Islet precursor cell (in vitro differentiated cells): ENCODE results near the gene ZBTB32.

Experiments
- DNase-seq: peaks from one replicate; pipeline ENCODE4 v3.0.0-alpha.2; 2018

ZBTB32 gene

DNA sequence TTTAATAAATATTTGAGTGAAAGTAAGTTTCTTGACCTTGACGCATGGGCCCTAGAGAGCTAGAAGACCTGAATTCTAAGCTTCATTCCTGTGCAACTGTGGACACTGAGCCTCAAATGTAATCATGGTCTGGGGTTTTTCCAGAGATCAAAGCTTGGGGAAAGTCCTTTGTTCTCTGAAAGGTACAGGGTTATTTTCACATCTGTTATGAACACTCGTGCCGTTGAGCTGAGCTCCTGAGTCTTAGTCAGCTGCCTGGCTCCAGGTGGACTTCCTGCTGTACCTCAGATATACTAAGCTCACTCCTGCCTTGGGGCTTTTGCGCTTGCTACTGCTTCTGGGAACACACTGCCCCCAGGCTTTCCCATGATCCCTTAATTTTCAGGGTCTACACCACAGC lies 7.5 kb upstream of the ZBTB32 start:
- DNase-seq: no peak

DNA sequence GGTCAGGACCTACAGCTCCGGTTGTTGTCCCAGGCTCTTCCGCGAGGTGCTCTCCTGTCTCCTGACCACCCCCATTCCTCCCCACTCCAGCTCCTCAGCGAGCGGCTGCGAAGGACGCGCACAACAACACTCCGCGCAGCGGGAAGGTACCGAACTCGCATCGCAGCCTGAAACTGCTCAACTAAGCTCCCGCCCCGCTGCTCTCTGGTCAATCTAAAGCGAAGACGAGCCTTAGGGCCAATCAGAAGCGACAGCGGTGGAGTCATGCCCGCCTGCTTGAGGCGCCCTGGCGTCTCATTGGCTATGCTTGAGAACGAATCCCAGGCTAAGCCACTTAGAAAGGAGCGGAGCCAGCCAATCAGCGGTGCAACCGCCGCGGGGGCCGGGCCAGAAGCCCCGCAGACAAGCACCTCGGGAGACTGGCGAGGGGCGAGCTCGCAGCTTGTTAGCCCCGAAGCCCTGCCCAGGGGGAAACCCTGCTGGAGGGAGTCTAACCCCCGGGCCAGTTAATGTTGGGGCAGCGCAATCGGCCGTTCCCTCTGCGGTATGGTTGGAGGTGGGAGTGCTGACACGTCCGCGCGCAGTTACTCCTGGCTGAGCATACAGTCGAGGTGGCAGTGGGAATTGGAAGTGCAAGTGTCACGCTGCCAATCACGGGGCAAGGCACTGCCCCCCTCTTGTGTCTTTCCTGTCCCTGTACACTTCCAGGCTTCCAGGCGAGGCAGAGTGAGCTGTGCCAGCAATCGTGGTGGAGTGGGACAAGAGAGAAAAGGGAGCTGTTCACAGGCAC lies 1.9 kb upstream of the ZBTB32 start:
- peak; percentile 99 for DNase-seq

DNA sequence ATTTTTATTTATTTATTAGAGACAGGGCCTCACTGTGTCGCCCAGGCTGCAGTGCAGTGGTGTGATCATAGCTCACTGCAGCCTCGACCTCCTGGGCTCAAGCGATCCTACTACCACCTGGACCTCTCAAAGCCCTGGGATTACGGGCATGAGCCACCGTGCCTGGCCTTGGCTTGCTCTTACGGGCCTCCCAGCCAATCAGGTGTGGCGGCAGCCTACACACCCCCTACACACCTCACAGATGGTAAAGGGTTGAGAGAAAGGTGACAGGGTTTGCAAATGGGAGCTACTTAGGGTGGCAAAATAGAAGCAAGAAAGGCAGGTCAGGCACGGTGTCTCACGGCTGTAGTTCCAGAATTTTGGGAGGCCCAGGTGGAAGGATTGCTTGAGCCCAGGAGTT lies 1.0 kb upstream of the ZBTB32 start:
- no peak for DNase-seq

DNA sequence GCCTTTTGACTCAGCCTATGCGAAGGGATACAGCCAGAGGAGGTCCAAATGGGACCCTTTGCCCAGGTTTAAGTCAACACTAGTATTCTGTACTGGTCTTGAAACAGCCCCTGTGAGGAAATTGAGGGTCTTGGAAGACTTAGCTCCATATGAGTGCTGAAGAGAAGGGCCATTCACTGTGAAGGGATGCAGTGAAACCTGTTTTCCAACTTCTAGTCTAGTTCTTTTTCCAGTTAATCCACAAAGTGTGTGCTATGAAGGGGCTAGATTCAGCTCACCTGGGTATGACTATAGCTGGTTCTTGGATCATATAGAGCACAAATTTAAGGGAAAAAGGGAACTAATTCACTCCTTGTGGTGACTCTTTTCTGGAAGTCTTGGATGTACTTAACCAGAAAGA lies 4.0 kb downstream of the ZBTB32 start:
- DNase-seq: no peak

DNA sequence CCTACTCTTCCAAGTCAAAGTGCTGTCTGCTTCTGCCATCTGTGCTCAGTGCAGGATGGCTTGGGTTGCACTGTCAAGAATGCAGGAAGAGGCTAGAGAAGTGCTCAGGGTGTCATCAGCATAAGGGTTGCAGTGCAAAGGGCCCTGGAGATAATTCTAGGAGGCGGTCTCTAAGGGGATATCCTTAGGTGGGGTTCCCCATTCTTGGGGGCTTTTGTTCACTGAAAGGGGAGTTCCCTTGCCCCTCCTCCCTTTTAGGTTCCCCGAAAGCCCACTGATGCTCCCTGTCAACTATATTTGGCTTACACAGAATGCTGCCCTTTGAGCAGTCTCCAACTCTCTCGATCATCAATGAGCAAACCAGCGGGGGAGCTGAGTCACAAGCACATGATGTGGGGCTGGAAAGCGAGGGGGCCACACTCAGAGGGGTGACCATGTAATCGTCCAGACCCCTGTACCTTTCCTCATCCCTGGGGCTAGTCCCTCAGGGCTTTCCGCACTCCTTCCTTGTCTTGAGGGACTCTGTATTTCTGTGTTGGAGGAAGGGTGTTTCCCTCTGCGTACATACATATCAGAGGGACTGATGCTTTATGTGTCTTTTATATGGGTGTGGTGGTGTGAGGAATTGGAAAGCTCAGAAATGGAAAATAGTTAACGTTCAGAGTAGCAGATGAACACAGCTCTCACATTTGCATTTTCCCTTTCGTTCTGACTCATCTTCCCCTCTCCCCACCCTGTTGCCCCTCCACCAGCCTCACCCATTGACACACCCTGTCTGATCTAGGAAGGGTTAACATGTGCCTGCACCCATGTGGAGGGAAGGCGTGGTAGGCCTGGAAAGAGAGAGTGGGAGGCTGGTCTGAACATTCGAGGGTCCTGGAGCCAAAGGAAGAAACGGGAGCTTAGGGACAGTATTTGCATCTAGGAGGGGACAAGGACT lies 6.7 kb downstream of the ZBTB32 start:
- DNase-seq: no peak

DNA sequence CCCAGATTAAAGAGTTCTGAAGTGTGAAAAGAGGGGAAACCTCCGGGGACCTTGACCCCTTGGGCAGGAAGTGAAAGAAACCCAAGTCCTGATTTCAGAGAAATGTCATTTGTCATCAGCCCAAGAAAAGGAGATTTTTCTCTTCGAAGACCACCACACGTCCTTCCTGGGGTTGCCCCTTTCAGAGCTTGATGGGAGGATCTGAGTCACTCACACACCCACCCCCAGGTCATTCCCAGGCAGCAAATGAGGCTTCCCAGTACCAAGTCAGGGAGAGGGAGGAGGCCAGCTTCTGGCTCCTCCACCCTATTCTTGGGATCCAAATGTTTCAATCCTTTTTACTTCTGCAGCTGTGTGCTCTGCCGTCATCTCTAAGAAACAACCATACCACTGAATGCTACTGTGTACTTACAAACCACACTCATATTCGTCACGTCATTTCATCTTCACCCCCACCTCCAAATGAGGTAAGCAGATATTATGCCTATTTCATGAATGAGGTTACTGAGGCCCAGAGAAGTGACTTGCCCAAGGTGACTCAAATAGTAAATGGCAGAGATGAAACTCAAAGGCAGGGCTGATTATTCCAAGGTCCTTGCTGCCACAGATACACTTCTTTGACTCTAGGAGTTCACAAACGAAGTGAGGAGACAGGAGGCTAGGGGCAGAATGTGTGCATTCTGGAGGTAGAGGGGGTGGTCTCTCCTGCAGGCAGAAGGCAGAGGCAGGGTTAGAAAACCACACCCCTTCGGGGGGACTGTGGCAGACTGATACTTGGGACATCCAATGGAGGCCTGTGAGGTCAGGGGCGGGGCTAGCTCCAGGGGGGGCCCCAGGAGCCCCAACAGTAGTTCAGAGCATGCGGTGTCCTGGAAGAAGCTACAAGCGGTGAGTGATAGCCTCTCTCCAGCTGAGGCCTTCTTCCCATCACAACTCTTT lies 8.5 kb downstream of the ZBTB32 start:
- DNase-seq: no peak

DNA sequence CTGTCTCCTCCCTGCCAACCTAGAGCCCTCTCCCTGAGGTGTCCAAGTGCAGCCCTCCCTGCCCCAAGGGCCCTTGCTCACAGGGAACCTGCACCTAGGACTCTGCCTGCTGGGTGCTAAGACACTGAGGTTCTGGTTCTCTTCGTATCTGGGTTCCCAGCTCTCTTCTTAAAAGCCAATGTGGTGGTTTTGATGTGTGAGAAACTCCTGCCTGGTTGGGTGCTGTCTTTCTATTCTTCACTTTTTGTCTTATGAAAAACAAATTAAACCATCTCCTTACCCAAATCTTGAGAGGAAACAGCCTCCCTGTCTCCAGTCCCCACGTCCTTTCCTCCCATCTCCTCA lies 9.1 kb downstream of the ZBTB32 start:
- no peak for DNase-seq

DNA sequence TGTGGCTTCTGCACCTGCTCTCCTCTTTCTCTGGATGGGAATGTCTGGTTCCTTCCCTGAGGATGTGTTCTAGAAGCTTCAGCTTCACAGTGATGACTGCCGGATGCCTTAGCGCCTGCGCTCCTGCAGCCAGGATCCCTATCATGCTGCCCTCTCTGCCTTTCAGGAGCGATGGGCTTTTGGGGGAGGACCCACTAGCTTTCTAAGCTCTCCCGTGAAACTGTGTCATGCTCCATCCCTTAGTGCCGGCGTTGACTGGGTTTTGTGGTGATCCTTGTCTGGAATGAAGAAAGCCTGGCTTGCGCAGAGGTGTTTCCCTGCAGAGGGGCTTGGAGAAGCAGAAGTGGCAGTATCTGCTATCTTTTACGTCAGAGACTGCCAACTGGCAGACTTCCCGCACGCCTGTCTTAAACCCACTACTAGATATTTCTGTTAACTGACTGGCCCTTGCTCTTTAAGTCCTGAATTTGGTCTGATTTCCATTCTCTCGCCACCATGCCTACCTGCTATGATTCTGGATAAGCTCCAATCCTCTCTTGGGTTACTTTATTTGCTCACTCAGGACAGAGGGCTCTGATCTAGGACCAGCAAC lies 9.6 kb downstream of the ZBTB32 start:
- no peak for DNase-seq

DNA sequence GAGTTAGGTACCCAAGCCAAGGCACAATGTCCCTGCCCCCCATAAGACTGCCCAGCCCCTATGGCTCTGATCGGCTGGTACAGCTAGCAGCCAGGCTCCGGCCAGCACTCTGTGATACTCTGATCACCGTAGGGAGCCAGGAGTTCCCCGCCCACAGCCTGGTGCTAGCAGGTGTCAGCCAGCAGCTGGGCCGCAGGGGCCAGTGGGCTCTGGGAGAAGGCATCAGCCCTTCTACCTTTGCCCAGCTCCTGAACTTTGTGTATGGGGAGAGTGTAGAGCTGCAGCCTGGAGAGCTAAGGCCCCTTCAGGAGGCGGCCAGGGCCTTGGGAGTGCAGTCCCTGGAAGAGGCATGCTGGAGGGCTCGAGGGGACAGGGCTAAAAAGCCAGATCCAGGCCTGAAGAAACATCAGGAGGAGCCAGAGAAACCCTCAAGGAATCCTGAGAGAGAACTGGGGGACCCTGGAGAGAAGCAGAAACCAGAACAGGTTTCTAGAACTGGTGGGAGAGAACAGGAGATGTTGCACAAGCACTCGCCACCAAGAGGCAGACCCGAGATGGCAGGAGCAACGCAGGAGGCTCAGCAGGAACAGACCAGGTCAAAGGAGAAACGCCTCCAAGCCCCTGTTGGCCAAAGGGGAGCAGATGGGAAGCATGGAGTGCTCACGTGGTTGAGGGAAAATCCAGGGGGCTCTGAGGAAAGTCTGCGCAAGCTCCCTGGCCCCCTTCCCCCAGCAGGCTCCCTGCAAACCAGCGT lies 10.4 kb downstream of the ZBTB32 start:
- DNase-seq: no peak

DNA sequence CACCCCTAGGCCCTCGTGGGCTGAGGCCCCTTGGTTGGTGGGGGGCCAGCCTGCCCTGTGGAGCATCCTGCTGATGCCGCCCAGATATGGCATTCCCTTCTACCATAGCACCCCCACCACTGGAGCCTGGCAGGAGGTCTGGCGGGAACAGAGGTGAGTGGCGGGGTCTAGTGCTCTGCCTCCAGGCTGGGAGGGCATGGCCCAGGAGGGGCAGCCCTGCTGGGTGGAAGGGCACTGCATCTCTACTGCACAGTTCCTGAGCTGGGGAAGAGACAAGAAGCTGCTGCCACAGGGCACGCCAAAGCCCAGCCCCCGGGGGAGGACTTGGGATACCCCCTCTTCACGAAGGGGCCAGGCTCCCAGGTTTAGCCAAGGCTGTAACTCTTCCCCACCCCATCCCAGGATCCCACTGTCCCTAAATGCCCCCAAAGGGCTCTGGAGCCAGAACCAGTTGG lies 11.0 kb downstream of the ZBTB32 start:
- DNase-seq: no peak

DNA sequence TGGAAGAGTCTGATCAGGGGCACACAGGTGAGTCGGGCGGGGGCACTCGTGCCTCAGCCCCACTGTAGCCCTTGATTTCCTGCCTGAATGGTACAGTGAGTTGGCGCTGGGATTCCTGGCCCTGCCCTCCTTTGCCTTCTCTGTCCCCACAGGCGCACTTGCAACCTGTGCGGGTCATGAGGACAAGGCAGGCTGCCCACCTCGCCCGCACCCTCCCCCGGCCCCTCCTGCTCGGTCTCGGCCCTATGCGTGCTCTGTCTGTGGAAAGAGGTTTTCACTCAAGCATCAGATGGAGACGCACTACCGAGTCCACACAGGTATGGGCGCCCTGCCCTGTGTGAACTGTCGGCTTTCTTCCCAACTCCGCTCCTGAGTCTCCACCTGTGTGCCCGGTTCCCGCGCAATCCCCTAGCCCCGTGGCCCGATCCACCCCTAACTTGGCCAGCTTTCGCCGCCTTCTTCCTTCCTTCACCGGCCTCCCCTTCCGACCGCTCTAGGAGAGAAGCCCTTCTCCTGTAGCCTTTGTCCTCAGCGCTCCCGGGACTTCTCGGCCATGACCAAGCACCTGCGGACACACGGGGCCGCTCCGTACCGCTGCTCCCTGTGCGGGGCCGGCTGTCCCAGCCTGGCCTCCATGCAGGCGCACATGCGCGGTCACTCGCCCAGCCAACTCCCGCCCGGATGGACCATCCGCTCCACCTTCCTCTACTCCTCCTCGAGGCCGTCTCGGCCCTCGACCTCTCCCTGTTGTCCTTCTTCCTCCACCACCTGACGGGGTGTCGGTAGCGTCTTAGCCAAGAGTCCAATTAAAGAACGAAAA lies 11.8 kb downstream of the ZBTB32 start:
- DNase-seq: no peak

DNA sequence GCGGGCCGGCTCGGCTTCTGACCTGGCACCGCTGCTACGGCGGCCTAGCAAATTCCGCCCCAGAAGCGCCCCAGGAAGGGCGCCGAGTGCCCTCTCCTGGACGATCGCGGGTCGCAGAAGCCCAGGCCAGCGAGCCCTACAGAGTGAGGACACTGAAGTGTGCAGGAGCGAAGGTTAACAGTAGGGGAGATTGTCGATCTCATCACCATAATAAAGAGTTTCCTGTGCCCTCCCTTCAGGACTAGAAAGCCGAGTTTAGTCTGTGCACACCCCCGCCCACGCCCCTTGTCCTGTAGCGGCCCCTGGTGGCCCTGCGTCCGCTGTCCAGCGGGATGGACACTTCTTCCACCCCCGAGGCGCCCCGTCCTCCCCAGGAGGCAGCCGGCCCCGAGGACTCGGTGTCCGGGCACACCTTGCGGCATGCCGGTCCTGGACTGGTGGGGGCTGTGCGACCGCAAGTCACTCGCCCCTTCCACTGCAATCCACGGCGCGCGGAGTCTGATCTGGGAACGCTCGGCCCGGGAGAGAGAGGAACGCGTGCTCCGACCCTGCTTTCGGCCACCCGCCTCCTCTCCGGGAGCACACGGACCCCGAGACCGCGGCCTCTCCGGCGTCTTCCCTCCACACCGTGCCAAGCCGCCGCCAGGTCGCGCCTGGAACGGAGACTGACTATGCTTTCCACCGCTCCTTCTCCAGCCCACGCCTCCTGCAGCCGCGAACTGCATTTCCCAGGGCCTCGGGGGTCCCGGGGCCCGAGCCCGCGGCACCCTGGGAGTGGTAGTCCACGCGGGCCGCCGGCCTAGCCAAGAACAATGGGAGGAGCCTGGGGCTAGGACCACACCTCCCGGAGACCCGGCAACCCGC lies 12.7 kb downstream of the ZBTB32 start:
- DNase-seq: peak; percentile 98

DNA sequence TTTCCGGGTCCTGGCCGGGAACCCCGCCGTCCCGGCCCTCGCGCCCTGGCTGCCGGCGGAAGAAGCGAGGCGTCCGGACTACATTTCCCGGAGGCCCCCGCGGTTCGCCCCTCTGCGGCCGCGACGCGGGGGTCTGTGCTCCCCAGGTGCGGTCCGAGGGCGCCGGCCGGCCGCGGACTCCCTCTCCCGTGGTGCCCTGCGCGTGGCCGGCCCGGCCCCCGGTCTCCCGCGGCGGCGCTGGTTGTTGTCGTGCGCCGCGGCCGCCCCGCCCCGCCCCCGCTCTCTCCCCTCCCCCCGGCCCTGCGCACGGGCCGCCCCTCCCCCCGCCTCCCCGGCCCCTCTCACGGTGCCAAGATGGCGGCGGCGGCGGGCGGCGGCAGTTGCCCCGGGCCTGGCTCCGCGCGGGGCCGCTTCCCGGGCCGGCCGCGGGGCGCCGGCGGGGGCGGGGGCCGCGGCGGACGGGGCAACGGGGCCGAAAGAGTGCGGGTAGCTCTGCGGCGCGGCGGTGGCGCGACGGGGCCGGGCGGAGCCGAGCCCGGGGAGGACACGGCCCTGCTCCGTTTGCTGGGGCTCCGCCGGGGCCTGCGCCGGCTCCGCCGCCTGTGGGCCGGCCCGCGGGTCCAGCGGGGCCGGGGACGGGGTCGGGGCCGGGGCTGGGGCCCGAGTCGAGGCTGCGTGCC lies 13.4 kb downstream of the ZBTB32 start, which contains the start of gene KMT2B:
Gene KMT2B (plus strand): TSS at position 339 of the 680 bp plus-strand sequence. CDS start 16 bp downstream, at position 355.
- DNase-seq: no peak

DNA sequence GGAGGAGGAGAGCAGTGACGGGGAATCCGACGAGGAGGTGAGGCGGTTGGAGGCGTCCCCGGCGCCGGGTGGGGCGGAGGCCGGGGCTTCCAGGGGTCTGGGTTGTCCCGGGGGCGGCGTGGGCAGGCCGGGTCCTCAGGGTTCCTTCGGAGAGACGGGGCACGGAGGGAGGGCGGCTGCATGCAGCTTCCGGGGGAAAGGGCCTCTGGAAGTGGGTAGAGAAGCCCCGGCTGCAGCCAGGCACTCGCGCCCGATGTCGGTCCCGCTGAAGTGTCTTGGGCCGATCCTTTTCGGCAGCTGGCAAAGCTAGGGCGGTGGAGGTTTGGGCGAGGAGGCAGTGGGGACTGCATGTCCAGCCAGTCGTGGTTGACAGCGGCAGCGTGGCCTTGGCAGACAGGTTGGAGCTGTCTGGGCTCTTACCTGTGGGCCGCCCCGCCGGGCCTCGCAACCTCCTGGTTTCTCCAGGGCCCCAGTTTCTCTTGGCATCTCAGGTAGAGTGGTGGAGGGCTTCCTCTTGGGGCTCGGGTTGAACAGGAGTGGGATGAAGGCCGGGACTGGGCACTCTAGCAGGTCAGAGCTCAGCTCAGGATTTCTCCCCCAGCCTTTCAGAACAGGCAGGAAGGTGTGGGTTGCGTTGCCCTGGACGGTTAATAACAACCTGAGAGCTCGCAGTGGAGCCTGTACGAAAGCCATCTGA lies 14.1 kb downstream of the ZBTB32 start:
- peak; percentile 65 for DNase-seq

DNA sequence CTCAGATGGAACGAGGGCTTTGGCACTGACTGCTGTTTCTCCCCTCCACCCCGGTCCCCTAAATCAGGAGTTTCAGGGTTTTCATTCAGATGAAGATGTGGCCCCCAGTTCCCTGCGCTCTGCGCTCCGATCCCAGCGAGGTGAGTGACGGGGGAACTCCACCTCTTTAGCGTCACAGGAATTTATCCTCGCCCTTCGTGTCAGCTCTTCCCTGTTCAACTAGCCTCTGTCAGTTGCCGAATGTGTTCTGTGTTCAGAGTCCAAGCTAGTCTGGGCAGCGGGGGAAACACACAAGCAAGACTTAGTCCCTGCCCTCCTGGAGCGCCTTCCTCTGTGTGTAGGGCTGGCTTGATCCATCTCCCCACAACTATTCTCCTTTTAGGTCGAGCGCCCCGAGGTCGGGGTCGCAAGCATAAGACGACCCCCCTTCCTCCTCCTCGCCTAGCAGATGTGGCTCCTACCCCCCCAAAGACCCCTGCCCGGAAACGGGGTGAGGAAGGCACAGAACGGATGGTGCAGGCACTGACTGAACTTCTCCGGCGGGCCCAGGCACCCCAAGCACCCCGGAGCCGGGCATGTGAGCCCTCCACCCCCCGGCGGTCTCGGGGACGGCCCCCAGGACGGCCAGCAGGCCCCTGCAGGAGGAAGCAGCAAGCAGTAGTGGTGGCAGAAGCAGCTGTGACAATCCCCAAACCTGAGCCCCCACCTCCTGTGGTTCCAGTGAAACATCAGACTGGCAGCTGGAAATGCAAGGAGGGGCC lies 15.2 kb downstream of the ZBTB32 start:
- DNase-seq: no peak

DNA sequence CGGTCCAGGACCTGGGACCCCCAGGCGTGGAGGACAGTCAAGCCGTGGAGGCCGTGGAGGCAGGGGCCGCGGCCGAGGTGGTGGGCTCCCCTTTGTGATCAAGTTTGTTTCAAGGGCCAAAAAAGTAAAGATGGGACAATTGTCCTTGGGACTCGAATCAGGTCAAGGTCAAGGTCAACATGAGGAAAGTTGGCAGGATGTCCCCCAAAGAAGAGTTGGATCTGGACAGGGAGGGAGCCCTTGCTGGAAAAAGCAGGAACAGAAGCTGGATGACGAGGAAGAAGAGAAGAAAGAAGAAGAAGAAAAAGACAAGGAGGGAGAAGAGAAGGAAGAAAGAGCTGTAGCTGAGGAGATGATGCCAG lies 15.8 kb downstream of the ZBTB32 start:
- no peak for DNase-seq

DNA sequence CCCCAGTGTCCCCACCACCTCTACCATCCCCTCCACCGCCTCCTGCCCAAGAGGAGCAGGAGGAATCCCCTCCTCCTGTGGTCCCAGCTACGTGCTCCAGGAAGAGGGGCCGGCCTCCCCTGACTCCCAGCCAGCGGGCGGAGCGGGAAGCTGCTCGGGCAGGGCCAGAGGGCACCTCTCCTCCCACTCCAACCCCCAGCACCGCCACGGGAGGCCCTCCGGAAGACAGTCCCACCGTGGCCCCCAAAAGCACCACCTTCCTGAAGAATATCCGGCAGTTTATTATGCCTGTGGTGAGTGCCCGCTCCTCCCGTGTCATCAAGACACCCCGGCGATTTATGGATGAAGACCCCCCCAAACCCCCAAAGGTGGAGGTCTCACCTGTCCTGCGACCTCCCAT lies 16.3 kb downstream of the ZBTB32 start:
- no peak for DNase-seq

DNA sequence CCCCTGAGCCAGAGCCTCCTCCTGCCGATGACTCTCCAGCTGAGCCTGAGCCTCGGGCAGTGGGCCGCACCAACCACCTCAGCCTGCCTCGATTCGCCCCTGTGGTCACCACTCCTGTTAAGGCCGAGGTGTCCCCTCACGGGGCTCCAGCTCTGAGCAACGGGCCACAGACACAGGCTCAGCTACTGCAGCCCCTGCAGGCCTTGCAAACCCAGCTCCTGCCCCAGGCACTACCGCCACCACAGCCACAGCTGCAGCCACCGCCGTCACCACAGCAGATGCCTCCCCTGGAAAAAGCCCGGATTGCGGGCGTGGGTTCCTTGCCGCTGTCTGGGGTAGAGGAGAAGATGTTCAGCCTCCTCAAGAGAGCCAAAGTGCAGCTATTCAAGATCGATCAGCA lies 17.0 kb downstream of the ZBTB32 start:
- DNase-seq: no peak
